Measurements from ENCODE around the gene TUBGCP3.
A peak's percentile ranks its signal among the peaks of the same experiment; 100 is the strongest.

TUBGCP3 gene

GRCh38 chr13:112446867-112447266 lies 141.1 kb downstream of the TUBGCP3 start:
- FAIRE-seq (no peak), DNase-seq (ENCODE audit: extremely low spot score, insufficient read length, low read depth) (no peak)

GRCh38 chr13:112446347-112446861 lies 141.5 kb downstream of the TUBGCP3 start:
- DNase-seq (ENCODE audit: extremely low spot score, insufficient read length, low read depth) (no peak), FAIRE-seq (no peak)

- no peak for DNase-seq (ENCODE audit: extremely low spot score, insufficient read length, low read depth)
- no peak for FAIRE-seq
Observed at GRCh38 chr13:112445411-112446271, 142.3 kb downstream of the TUBGCP3 start.

GRCh38 chr13:112444416-112445399 lies 143.2 kb downstream of the TUBGCP3 start:
- no peak for DNase-seq (ENCODE audit: extremely low spot score, insufficient read length, low read depth)
- no peak for FAIRE-seq

- DNase-seq (ENCODE audit: extremely low spot score, insufficient read length, low read depth) (peak; percentile 53), FAIRE-seq (peak; percentile 59)
Observed at GRCh38 chr13:112443995-112444311, 144.0 kb downstream of the TUBGCP3 start.

- FAIRE-seq = no peak
- no peak for DNase-seq (ENCODE audit: extremely low spot score, insufficient read length, low read depth)
Observed at GRCh38 chr13:112443191-112443994, 144.6 kb downstream of the TUBGCP3 start.

DNA sequence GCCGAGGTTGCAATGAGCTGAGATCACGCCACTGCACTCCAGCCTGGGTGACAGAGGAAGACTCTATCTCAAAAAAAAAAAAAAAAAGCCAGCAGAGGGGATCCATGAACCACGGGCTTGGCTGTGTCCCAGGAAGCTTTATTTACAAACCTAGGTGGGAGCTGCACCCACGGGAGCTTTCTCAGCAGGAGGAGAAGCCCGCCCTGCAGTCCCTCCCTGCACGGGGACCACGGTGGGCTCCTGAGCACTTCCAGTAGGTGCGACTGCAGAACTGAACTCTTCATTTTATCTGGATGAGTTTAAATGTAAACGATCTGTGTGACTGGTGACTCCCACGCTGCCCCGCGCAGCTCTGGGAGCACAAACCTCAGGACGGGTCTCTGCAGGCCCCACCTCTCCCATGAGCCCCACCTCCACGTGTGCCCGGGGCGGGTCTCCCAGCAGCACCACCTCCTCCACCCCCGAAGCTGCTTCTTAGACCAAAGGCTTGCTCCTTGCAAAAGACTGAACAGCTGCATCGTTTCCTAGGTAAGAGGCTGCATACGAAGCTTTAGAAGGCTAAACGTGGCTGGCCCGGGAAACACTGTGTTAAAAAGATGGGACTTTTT lies 145.4 kb downstream of the TUBGCP3 start:
- FAIRE-seq (no peak), DNase-seq (ENCODE audit: extremely low spot score, insufficient read length, low read depth) (no peak)

DNA sequence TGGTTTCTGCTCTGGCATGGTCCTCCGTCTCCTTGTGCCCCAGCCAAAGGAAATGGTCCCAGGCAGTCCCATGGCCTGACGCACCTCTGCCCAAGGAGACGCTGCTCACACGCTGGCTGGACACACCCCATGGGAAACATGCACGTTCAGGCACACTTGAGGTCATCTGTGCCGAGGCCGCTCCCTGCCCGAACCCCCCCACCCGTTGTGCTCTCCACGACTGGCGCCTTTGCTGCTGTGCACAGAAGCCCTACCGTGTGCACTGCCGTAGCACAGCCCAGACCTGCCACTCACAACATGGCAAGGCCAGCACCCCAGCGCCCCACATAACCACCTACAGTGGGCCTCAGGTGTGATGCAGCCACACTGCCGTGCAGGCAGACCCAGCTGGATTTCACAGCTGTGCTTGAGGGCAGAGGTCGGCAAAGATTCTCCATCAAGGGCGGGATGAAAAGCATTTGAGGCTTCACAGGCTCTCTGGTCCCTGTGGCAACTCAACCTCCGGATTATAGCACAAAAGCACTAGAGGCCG lies 146.1 kb downstream of the TUBGCP3 start:
- FAIRE-seq = no peak
- no peak for DNase-seq (ENCODE audit: extremely low spot score, insufficient read length, low read depth)

DNA sequence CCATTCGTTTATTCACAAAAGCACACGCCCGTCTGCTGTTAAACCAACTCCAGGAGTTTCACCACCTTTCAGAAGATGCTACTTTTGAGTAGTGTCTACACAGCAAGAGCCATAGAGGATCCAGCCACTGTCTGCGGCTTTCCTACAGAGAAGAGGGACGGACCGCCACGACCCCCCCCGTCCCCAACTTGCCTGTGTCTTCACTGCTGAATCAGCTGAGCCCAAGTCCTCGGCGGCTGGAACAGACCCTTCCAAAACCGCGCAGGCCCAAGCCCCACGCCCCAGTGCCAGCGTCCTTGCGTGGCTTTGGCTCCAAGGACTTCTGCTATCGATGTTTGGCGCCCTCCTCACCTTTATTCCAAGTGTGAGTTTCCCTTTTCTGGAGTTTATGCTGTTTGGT lies 146.7 kb downstream of the TUBGCP3 start:
- FAIRE-seq = no peak

GRCh38 chr13:112438515-112438914 lies 149.4 kb downstream of the TUBGCP3 start:
- no peak for FAIRE-seq
- DNase-seq (ENCODE audit: extremely low spot score, insufficient read length, low read depth) = no peak

More for the DNA sequence above, 146.7 kb downstream of the TUBGCP3 start:
- DNase-seq (ENCODE audit: extremely low spot score, insufficient read length, low read depth) = no peak

DNA sequence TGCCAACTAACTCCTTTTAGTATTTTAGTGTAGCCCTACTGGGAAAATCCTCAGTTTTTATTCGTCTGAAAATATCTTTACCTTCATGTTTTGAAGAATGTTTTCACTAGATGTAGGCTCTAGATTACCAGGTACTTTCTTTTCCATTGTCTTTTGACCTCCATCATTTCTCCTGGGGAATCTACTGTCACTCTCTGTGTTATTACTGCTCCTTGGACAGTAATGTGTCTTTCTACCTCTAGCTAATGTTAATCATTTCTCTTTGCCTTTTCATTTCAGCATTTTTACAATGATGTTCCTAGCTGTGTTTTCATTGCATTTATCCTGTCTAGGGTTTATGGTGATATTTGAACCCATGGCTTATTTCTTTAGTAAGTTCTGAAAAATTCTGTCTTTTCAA lies 149.9 kb downstream of the TUBGCP3 start:
- no peak for FAIRE-seq

DNA sequence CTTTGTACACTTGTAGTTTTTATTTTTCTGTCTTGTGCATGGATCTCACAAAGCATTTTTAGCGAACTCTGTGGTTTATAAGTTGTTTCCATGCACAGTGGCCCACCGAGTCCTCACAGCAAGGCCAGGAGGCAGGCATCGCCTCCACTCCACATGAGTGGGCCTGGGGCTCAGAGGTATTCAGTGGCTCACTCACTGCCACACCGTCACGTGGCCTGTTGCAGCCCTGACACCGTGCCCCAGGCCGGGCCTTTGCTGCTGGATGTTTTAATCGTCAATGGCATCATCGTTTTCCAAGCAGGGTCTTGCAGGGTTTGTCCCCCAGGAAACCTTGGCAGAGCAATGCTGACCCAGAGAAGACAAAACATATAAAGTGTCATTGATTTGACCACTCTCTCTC lies 152.0 kb downstream of the TUBGCP3 start:
- DNase-seq (ENCODE audit: extremely low spot score, insufficient read length, low read depth) = no peak
- FAIRE-seq = no peak

More for the DNA sequence above, 149.9 kb downstream of the TUBGCP3 start:
- no peak for DNase-seq (ENCODE audit: extremely low spot score, insufficient read length, low read depth)
